T-helper 17 cell (primary cell): ENCODE results near the gene UNC5C. TPM values are rescaled to one million over a fixed set of nuclear protein-coding genes. Genes with fewer than 3 reads are reported as not detected.

Experiments used
- ATAC-seq: fragments of 150-1000 bp; cut with Tn5 transposase; 2 replicates; pipeline ENCODE4 v1.10.0; 2021; ENCODE audit warnings: mild to moderate bottlenecking, moderate library complexity
- DNase-seq, 3 donors: peaks; one replicate each; pipeline versions ENCODE4 v3.0.0 to v3.0.0-alpha.2; 2020 to 2021
- H3K9me3 ChIP-seq: one replicate; pipeline ENCODE4 v1.7.0; 2013; ENCODE audit warnings: low read length, mild to moderate bottlenecking; ENCODE audit not compliant: control insufficient read depth, poor library complexity, severe bottlenecking
- H3K27ac Mint-ChIP-seq: one replicate; pipeline ENCODE4 v1.8.0; 2022; ENCODE audit warnings: mild to moderate bottlenecking, moderate library complexity, mixed read lengths
- H3K27me3 Mint-ChIP-seq: one replicate; pipeline ENCODE4 v1.8.0; 2022; ENCODE audit warnings: mixed read lengths
- H3K36me3 Mint-ChIP-seq: one replicate; pipeline ENCODE4 v1.8.0; 2022; ENCODE audit warnings: low read depth, mixed read lengths
- H3K4me1 Mint-ChIP-seq: one replicate; pipeline ENCODE4 v1.8.0; 2022; ENCODE audit warnings: mild to moderate bottlenecking, mixed read lengths
- H3K4me3 Mint-ChIP-seq: one replicate; pipeline ENCODE4 v1.8.0; 2022; ENCODE audit warnings: mild to moderate bottlenecking, moderate library complexity, mixed read lengths
- total RNA-seq, 4 donors: library from RNA in 2 of 4; stranded (reverse) in 2 of 4; gene quantifications; one replicate each; pipeline ENCODE4 v1.2.3 and lab custom pipeline; 2022 to 2026

Gene UNC5C
- under 1 TPM in 1 of 2 donors, not detected in 1; 0.18 TPM for total RNA-seq
- total RNA-seq (lab: John Stamatoyannopoulos, UW), result 0 to 0.30 reads per million in 2 donors

DNA sequence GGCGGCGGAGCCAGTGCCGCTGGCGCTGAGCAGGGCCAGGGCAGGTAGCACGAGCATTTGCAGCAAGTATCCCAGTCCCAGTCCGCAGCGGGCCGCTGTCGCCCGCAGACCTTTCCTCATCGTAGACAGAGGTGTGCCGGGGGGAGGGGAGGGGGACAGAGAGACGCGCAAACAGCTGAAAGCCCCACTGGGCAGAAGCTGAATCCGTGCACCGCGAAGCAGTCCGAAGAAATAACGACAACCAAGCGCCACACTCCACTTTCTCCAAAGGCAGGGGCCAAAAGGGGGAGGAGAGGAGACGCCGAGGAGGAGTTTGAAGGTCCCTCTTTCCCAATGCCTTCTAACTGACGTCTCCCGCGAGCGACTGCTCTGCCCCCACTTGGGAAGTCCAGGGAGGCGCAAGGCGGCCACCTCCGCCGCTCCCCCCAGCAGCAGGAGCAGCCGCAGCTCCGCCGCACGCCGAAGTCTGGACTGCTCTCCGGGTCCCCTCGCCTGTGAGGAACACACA is at the start of gene UNC5C:
Gene UNC5C, minus strand, starts transcription at position 236 of the 508 bp plus-strand sequence.
- Mint-ChIP-seq H3K27me3 (peaks cover 72% of the 10 kb centered on the region), H3K36me3 (peaks cover 2% of the 10 kb centered on the region), H3K4me1 (peaks cover 18% of the 10 kb centered on the region), H3K4me3 (peak within 1 kb of the TSS; percentile 91), H3K27ac (no peak within 1 kb of the TSS)
- ATAC-seq (peak; percentile 12), DNase-seq (no peak)
- peaks cover 3% of the 10 kb centered on the region for H3K9me3 ChIP-seq

DNA sequence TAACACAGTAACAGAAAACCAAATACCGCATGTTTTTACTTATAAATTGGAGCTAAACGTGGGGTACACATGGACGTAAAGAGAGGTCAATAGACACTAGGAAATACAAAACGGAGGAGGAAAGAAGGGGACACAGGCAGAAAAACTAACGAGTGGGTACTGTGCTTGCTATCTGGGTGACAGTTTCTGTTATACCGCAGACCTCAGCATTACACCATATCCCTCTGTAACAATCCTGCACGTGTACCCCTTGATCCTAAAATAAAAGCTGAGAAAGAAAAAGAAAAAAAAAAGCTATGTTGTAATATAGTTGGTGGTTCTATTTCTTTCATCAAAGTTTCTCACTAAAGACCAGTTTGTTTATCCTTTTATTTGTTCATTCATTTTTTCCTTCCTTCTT is 47.9 kb upstream of the UNC5C start:
- Mint-ChIP-seq H3K4me3 (no peak overlapping the region), H3K36me3 (no peaks in the 10 kb centered on the region), H3K27me3 (peaks cover 4% of the 10 kb centered on the region), H3K27ac (no peak overlapping the region), H3K4me1 (no peaks in the 10 kb centered on the region)
- no peaks in the 10 kb centered on the region for H3K9me3 ChIP-seq
- DNase-seq (no peak), ATAC-seq (no peak)

DNA sequence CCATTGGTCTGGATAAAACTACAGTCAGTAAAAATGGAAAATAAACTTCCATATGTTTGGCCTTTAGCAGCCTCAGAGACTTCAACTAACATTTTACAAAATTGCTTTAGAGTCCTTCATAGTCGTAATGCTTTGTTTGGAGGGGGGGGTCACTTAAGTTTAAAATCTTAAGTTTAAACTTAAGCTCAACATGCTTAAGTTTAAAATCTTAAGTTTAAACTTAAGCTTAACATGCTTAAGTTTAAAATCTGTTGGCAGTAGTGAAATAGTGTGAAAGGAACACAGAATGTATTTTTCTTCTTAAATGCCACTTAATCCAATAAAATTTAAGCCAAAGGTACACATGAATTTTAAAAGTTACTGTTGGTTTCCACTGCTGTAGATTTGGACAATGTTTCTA is 45.9 kb upstream of the UNC5C start:
- Mint-ChIP-seq H3K27me3 (peaks cover 4% of the 10 kb centered on the region), H3K4me1 (no peaks in the 10 kb centered on the region), H3K36me3 (no peaks in the 10 kb centered on the region), H3K27ac (no peak overlapping the region), H3K4me3 (no peak overlapping the region)
- DNase-seq (no peak), ATAC-seq (no peak)
- no peaks in the 10 kb centered on the region for H3K9me3 ChIP-seq

DNA sequence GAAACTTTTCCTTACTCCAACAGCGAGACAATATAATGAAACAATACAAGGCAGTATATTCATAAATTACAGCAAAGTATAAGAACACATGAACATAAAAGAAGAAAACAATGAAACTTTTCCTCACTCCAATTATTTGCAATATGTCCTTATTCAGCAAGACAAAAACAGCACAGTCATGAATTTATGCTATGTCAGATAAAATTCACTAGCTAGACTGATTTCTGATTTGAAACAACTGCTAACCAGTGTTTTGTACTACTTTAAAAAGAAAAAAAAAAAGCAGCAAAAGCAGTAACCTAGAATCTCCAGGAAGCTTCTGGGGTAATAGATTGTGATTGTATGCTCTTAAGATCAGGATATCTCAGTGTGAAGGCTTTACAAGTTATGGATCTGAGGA is 45.2 kb upstream of the UNC5C start:
- no peak for DNase-seq
- Mint-ChIP-seq H3K36me3 (no peaks in the 10 kb centered on the region), H3K27ac (no peak overlapping the region), H3K4me1 (no peaks in the 10 kb centered on the region), H3K27me3 (peaks cover 4% of the 10 kb centered on the region), H3K4me3 (no peak overlapping the region)
- H3K9me3 ChIP-seq, result no peaks in the 10 kb centered on the region
- no peak for ATAC-seq

DNA sequence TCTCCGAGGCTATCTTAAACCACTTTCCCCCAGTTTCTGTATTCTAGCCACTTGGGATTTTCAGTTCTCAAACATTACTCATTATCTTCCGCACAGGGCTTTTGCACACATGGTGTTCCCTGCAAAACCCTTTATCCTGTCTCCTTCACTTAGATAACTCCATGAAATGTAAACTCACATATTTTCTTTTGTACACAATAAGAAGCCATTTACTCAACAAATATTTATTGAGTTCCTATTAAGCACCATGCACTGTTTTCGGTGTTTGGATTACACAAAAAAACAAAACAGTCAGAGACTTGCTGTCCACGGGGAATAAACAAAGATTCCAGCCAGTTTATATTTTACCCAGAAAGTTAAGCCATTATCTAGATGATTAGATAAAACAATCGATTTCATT is 42.5 kb upstream of the UNC5C start:
- H3K27ac Mint-ChIP-seq, result no peak overlapping the region
- ATAC-seq, result no peak

DNA sequence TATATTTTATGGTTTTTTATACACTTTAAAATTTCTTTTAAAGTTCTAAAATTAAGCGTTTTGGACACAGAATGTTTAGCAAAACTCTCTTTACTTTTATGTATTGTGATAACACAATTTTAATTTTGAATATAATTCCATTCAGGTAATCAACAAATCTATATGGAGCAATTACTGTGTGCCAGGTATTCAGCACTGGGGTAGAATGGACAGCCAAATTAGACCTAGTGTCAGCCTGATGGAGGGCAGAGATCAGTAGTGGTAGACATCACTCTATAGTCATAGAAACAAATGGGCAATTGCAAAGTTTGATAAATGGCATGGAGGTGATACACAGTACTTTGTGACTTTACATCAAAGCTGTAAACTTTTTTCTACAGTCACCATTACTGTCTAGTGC is 41.8 kb upstream of the UNC5C start:
- no peaks in the 10 kb centered on the region for H3K4me1 Mint-ChIP-seq
- no peaks in the 10 kb centered on the region for H3K36me3 Mint-ChIP-seq
- no peak for ATAC-seq
- H3K27ac Mint-ChIP-seq, result no peak overlapping the region
- no peaks in the 10 kb centered on the region for H3K9me3 ChIP-seq
- H3K4me3 Mint-ChIP-seq, result no peak overlapping the region
- DNase-seq, result no peak
- H3K27me3 Mint-ChIP-seq, result peaks cover 9% of the 10 kb centered on the region

More for the DNA sequence above, 42.5 kb upstream of the UNC5C start:
- H3K36me3 Mint-ChIP-seq, result no peaks in the 10 kb centered on the region
- no peaks in the 10 kb centered on the region for H3K9me3 ChIP-seq
- H3K27me3 Mint-ChIP-seq, result peaks cover 5% of the 10 kb centered on the region
- no peak for DNase-seq
- H3K4me1 Mint-ChIP-seq, result no peaks in the 10 kb centered on the region
- no peak overlapping the region for H3K4me3 Mint-ChIP-seq

DNA sequence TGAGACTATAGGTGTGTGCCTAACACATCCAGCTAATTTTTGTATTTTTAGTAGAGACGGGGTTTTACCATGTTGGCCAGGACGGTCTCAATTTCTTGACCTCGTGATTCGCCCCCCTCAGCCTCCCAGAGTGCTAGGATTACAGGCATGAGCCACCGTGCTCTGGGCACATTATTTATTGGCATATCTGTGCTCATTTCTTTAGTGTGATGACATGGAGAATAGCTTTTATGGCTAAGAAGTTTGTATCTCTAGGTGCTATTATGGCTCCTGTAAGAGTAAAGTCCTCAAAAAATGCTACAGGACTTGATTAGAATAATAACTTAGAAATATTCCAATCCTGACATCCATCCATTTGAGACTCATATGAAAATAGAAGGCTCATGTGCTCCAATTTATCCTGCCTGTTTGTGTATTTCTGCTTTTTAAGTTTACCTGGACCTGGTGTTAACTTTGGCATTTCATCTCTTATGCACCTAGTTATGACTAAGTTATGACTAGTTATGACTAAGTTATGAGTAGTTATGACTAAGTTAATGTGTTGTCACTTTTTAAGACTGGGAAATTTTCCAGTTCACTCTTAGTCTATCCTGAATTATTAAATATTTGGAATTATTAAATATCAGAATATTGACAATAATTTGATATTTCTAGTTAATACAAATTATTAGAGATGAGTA is 36.4 kb upstream of the UNC5C start:
- no peak overlapping the region for H3K4me3 Mint-ChIP-seq
- no peaks in the 10 kb centered on the region for H3K9me3 ChIP-seq
- H3K27me3 Mint-ChIP-seq, result peaks cover 5% of the 10 kb centered on the region
- no peak for DNase-seq
- no peak for ATAC-seq
- H3K36me3 Mint-ChIP-seq, result no peaks in the 10 kb centered on the region
- no peak overlapping the region for H3K27ac Mint-ChIP-seq
- no peaks in the 10 kb centered on the region for H3K4me1 Mint-ChIP-seq

DNA sequence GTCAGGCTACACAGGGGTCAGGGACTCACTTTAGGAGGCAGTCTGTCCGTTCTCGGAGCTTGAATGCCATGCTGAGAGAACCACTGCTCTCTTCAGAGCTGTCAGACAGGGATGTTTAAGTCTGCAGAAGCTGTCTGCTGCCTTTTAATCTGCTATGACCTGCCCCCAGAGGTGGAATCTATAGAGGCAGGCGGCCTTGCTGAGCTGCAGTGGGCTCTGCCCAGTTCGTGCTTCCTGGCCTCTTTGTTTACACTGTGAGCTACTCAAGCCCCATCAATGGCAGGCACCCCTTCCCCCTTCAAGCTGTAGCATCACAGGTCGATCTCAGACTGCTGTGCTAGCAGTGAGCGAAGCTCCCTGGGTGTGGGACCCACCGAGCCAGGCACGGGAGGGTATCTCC is 31.5 kb upstream of the UNC5C start:
- Mint-ChIP-seq H3K4me1 (no peaks in the 10 kb centered on the region), H3K4me3 (no peak overlapping the region), H3K27ac (no peak overlapping the region), H3K36me3 (no peaks in the 10 kb centered on the region), H3K27me3 (no peaks in the 10 kb centered on the region)
- H3K9me3 ChIP-seq, result no peaks in the 10 kb centered on the region
- no peak for DNase-seq
- no peak for ATAC-seq

DNA sequence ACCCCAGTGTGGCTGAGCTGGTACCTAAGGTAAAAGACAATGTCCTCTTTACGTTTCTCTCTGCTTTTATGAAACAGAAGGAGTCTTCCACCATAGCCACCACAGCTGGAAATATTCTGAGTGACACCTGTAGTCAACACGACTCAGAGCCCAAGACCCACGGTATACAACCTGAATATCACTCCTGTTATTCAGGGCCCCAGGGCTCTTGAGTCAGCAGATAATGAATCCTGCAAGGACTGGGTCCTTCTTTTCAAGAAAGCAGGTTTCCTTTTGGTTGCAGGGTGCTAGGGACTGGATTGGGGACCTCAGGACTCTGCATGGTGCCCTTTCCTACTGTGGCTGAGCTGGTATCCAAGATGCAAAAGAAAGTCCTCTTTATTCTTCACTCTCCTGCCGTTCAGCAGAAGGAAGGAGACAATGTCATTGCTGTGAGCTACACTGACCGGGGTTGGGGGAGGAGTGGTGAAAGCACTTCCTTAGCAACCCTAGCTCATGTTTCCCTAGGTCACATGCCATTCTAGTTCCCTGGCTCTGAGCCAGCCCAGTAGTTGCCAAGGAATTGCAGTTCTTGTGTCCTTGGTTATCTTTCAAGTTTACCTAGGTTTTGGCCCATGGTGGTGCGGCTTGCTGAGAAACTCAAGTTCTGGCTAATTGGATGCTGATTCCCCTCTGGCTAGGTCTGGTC is 23.7 kb upstream of the UNC5C start:
- no peak overlapping the region for H3K4me3 Mint-ChIP-seq
- no peaks in the 10 kb centered on the region for H3K4me1 Mint-ChIP-seq
- ATAC-seq (no peak), DNase-seq (no peak)
- no peaks in the 10 kb centered on the region for H3K36me3 Mint-ChIP-seq
- H3K27me3 Mint-ChIP-seq, result no peaks in the 10 kb centered on the region
- H3K9me3 ChIP-seq, result no peaks in the 10 kb centered on the region
- H3K27ac Mint-ChIP-seq, result no peak overlapping the region

DNA sequence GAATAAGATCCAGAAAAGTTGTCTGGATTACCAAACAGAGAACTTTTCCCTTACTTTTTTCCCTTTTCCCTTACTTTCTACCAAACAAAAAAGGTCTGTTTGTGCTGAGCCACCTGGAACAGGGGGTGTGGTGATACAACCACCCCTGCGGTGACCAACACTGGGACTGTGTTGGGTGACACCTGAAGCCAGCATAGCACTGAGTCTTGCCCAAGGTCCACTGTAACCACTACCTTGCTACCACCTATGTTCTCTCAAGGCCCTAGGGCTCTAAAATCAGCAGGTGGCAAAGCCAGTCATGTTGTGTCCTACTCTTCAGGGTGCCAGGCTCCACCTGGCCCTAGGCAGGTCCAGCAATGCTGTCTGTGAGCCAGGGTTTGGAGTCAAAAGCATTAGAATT is 22.8 kb upstream of the UNC5C start:
- H3K27me3 Mint-ChIP-seq, result no peaks in the 10 kb centered on the region
- no peaks in the 10 kb centered on the region for H3K9me3 ChIP-seq
- no peak overlapping the region for H3K27ac Mint-ChIP-seq
- no peaks in the 10 kb centered on the region for H3K36me3 Mint-ChIP-seq
- no peaks in the 10 kb centered on the region for H3K4me1 Mint-ChIP-seq
- no peak for ATAC-seq
- no peak overlapping the region for H3K4me3 Mint-ChIP-seq
- DNase-seq, result no peak

DNA sequence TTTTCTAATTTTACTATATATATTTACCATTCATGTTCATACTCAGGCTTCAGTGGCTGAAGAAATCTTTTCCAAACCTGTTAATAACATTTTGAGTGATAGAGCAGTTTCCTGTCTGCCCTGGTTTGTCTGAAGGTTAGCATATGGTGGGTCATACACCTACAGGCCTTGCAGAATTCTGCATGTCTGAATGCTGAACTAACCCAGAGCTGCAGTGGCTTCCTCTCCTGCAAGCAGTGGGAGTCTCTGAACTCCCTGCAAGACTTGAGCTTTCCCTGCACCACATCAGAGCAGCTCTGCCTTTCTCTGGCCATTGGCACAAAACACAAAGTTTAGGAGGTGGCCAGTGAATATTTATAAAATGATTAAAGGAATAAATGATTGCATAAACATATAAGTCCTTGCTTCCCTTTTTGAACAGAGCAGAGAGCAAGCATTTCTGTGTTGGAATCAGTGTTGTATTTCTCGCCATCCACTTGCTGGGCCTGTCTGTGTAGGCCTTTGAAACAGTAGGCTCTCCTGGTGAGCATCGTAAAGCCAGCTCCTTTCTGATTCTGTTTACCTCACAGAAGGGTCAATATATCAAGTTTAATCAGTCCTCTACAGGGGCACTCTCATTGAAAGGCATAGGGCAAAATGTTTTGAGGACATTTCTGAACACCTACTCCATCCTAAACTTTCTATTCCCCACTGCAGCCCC is 15.0 kb upstream of the UNC5C start:
- DNase-seq (no peak), ATAC-seq (no peak)
- Mint-ChIP-seq H3K4me1 (no peaks in the 10 kb centered on the region), H3K36me3 (no peaks in the 10 kb centered on the region), H3K27me3 (peaks cover 9% of the 10 kb centered on the region), H3K4me3 (no peak overlapping the region), H3K27ac (no peak overlapping the region)
- no peaks in the 10 kb centered on the region for H3K9me3 ChIP-seq

DNA sequence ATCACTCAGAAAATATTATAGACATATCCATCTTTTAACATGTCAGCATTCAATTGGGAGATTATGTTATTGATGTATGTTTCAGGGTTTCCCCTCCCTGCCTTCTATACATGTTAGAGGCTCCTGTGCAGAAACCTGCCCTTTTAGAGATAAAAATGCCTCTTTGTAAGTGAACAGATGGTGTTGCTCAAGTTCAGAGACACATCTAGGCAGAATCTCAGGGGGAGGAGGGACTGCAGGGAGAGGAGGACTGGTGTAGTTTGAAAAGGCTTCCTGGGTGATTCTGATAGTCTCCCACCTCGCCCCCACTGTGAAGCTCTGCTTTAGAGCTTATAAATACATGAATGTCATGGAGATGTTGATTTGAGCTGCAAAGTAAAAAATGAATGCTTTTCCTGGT is 12.0 kb upstream of the UNC5C start:
- H3K27me3 Mint-ChIP-seq, result peaks cover 9% of the 10 kb centered on the region
- no peak for DNase-seq
- H3K9me3 ChIP-seq, result no peaks in the 10 kb centered on the region
- no peaks in the 10 kb centered on the region for H3K4me1 Mint-ChIP-seq
- no peak overlapping the region for H3K27ac Mint-ChIP-seq
- no peaks in the 10 kb centered on the region for H3K36me3 Mint-ChIP-seq
- ATAC-seq, result no peak
- no peak overlapping the region for H3K4me3 Mint-ChIP-seq

DNA sequence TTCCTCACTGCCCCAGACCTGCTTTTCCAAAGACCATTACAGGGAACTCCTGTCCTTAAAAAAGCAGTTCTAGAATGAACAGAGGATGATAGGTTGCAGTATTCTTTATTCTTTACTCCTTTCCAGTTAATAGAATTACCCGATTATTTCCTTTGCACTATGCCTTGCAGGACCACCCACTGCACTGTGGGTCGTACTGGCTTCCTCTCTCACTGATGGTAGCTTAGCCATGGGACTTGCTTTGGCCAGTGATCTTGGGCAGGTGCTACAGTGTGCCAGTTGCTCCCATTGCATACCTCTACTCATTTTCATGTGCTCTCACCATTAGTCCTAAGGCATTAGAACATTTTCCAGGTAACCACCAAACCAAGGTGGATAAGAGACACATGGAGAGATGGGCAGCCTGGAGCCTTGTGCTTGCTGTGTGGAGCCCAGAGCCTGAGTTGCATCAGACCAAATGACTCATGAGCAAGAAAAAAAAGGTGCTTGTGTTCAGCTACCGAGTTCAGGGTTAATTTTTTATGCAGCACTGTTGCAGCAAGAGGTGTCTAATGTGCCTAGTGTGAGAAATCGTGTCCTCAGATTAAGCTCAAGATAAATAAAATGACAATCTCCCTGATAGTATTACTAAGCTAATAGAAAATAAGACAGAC is 7.6 kb upstream of the UNC5C start:
- no peak overlapping the region for H3K27ac Mint-ChIP-seq
- no peak for ATAC-seq

More for the DNA sequence above, 7.6 kb upstream of the UNC5C start:
- peaks cover 21% of the 10 kb centered on the region for H3K27me3 Mint-ChIP-seq
- H3K4me1 Mint-ChIP-seq, result no peaks in the 10 kb centered on the region
- H3K36me3 Mint-ChIP-seq, result no peaks in the 10 kb centered on the region
- H3K4me3 Mint-ChIP-seq, result no peak overlapping the region
- no peak for DNase-seq
- H3K9me3 ChIP-seq, result peaks cover 2% of the 10 kb centered on the region
